Measurements from ENCODE around the gene TBC1D14. TPM values are rescaled to one million over a fixed set of nuclear protein-coding genes. Genes with fewer than 3 reads are reported as not detected.

TBC1D14 gene
- total and polyA plus RNA-seq, 2 experiments from 2014 or later: 33.6 to 50.8 TPM

DNA sequence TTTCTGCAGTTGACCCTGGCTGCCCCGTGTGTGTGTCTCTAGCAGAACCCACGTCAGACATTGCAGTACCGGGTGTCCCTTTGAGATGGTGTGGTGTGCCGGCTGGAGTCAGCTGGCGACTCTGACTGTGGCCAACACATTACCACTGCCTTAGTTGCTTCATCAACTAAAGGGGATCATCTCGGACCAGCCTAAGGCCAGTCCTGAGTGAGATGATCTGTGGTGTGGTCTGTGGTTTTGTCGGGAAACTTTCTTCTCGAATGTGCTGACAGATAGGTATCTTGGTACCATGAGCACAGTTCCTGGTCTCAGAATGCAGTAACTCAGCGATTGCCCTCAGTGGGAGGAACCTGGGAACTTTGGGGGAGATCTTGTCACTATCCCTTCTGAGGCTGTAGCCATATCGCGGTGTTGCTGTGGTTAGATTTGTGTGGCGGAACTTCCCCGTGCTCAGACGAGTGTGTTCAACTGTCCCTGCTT lies 15.8 kb downstream of the TBC1D14 start:
- H2AFZ ChIP-seq: no peak overlapping the region
- H3K27ac ChIP-seq: no peak overlapping the region
- H3K9me3 ChIP-seq (ENCODE audit: low read depth): no peaks in the 10 kb centered on the region
- H3K36me3 ChIP-seq (replicated peaks; ENCODE audit: insufficient read depth, low read depth): no peaks in the 10 kb centered on the region
- TF ChIP-seq CTCF (IDR thresholded peaks at IDR 0.05; ENCODE audit: poor library complexity) (no peak), EZH2phosphoT487 (IDR thresholded peaks at IDR 0.05; ENCODE audit: low read depth, severe bottlenecking, unreplicated experiment) (no peak), EZH2 (IDR thresholded peaks at IDR 0.05; ENCODE audit: borderline replicate concordance) (no peak)
- WGBS (ENCODE audit: low lambda C conversion rate, missing lambda C conversion rate): 95% methylated on average over 14 of the region's 14 CpGs
- H4K20me1 ChIP-seq (ENCODE audit: insufficient read depth, poor library complexity, severe bottlenecking): no peaks in the 10 kb centered on the region
- no peak overlapping the region for H3K4me3 ChIP-seq
- no peak for DNase-seq (ENCODE audit: low spot score)
- H3K9me2 ChIP-seq (replicated peaks; ENCODE audit: insufficient read depth): no peaks in the 10 kb centered on the region
- H3K4me2 ChIP-seq: no peak overlapping the region
- H3K79me2 ChIP-seq: peaks cover 83% of the 10 kb centered on the region
- peaks cover 43% of the 10 kb centered on the region for H3K4me1 ChIP-seq (ENCODE audit: insufficient read depth)
- H3K27me3 ChIP-seq: no peaks in the 10 kb centered on the region

DNA sequence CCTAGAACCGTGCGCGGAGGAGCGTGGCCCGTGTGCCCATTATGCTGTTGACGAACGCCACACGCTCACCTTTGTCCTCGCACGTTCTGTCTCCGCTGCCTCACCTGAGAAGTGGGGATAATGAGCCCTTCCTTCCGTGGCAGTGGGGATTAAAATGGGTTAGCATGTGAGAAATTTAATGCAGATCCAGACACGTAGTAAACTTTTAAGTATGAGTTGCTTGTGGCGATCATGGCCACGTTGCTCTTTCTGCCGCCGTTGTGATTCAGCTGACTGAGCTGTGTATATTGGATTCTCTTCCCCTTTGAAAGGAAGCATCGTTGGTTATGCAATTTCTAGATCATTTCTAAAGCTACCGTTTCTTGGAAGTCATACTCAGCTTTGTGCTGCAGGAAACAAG lies 16.5 kb downstream of the TBC1D14 start:
- no peak overlapping the region for H3K4me3 ChIP-seq
- WGBS (ENCODE audit: low lambda C conversion rate, missing lambda C conversion rate): 94% methylated on average over 19 of the region's 19 CpGs
- no peaks in the 10 kb centered on the region for H3K9me2 ChIP-seq (replicated peaks; ENCODE audit: insufficient read depth)
- H3K4me2 ChIP-seq: no peak overlapping the region
- TF ChIP-seq CTCF (IDR thresholded peaks at IDR 0.05; ENCODE audit: poor library complexity): no peak
- no peak for TF ChIP-seq EZH2 (IDR thresholded peaks at IDR 0.05; ENCODE audit: borderline replicate concordance)
- TF ChIP-seq EZH2phosphoT487 (IDR thresholded peaks at IDR 0.05; ENCODE audit: low read depth, severe bottlenecking, unreplicated experiment): no peak
- DNase-seq (ENCODE audit: low spot score): no peak
- peaks cover 83% of the 10 kb centered on the region for H3K79me2 ChIP-seq
- H3K4me1 ChIP-seq (ENCODE audit: insufficient read depth): peaks cover 46% of the 10 kb centered on the region
- no peak overlapping the region for H2AFZ ChIP-seq
- no peaks in the 10 kb centered on the region for H4K20me1 ChIP-seq (ENCODE audit: insufficient read depth, poor library complexity, severe bottlenecking)
- no peaks in the 10 kb centered on the region for H3K36me3 ChIP-seq (replicated peaks; ENCODE audit: insufficient read depth, low read depth)
- H3K27me3 ChIP-seq: no peaks in the 10 kb centered on the region
- no peaks in the 10 kb centered on the region for H3K9me3 ChIP-seq (ENCODE audit: low read depth)
- peak overlapping the region; percentile 71 for H3K27ac ChIP-seq

DNA sequence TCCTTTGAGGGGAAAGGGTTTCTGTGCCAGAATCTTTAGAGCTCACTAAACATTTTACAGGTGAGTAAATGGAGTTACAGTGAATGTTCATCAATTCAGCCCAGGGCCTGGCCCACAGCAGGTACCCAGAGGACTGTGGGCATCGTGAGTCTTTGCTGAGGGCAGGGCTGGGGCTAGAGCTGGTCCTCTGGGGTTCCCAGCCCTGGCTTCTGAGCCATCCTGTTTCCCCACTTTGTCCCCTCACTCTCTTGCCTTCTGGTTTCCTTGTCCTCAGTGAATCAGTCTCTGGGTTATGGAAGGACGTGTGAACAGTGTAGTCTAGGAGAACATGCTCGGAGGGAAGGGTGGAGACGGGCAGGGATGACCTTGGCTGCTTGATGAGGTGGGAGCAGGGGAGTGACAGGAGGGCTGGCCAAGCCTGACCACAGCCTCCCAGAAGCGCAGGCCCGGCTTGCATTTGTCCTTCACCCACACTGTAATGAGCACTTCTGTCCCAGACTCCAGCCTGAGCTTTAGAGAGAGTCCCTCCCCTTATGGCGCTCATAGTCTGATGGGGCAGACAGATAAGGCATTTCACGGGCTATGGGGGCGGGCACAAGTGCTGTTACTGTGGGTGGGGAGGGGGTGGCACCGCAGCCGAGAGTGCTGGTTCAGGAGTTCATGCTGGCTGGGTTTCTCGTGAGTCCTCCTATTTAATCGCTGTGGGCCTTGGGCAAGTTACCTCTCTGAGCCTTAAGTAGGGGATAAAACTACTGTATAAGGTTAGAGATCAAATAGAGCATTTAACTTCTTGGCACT lies 17.3 kb downstream of the TBC1D14 start:
- Histone ChIP-seq H3K4me2 (peak overlapping the region; percentile 58), H3K9me2 (replicated peaks; ENCODE audit: insufficient read depth) (no peaks in the 10 kb centered on the region), H3K79me2 (peaks cover 85% of the 10 kb centered on the region), H3K27me3 (no peaks in the 10 kb centered on the region), H3K9me3 (ENCODE audit: low read depth) (no peaks in the 10 kb centered on the region), H3K4me1 (ENCODE audit: insufficient read depth) (peaks cover 46% of the 10 kb centered on the region), H3K27ac (peak overlapping the region; percentile 72), H3K36me3 (replicated peaks; ENCODE audit: insufficient read depth, low read depth) (no peaks in the 10 kb centered on the region), H4K20me1 (ENCODE audit: insufficient read depth, poor library complexity, severe bottlenecking) (no peaks in the 10 kb centered on the region), H3K4me3 (no peak overlapping the region), H2AFZ (no peak overlapping the region)
- TF ChIP-seq EZH2 (IDR thresholded peaks at IDR 0.05; ENCODE audit: borderline replicate concordance) (no peak), CTCF (IDR thresholded peaks at IDR 0.05; ENCODE audit: poor library complexity) (no peak), EZH2phosphoT487 (IDR thresholded peaks at IDR 0.05; ENCODE audit: low read depth, severe bottlenecking, unreplicated experiment) (no peak)
- WGBS (ENCODE audit: low lambda C conversion rate, missing lambda C conversion rate): 25% methylated on average over 13 of the region's 13 CpGs
- peak; percentile 89 for DNase-seq (ENCODE audit: low spot score)
